ENCODE data around the gene ADAMTS6.
A peak's percentile ranks its signal among the peaks of the same experiment; 100 is the strongest.

ADAMTS6 gene

GRCh38 chr5:65481635-65482295 lies at the start of gene ADAMTS6:
ADAMTS6 (minus strand) TSS chr5:65481920; CDS start chr5:65473673, 8,247 bp downstream.
- Histone ChIP-seq H3K27me3 (ENCODE audit: insufficient read depth, low read depth, severe bottlenecking) (no peaks in the 10 kb centered on the region), H3K27ac (no peak within 1 kb of the TSS), H3K4me3 (ENCODE audit: low read depth, low read length) (peak within 1 kb of the TSS; percentile 49), H3K9me3 (ENCODE audit: severe bottlenecking) (no peaks in the 10 kb centered on the region), H3K36me3 (no peaks in the 10 kb centered on the region)
- peak; percentile 39 for DNase-seq
- TF ChIP-seq CTCF (IDR thresholded peaks at IDR 0.05; ENCODE audit: low read depth, low read length) = no peak

GRCh38 chr5:65530904-65531303 lies 49.2 kb upstream of the ADAMTS6 start:
- no peak for DNase-seq
- no peak overlapping the region for H3K27ac ChIP-seq
- H3K27me3 ChIP-seq (ENCODE audit: insufficient read depth, low read depth, severe bottlenecking) = no peaks in the 10 kb centered on the region
- no peak for TF ChIP-seq CTCF (IDR thresholded peaks at IDR 0.05; ENCODE audit: low read depth, low read length)
- no peaks in the 10 kb centered on the region for H3K9me3 ChIP-seq (ENCODE audit: severe bottlenecking)
- no peak overlapping the region for H3K4me3 ChIP-seq (ENCODE audit: low read depth, low read length)
- peaks cover 18% of the 10 kb centered on the region for H3K36me3 ChIP-seq

- Histone ChIP-seq H3K27ac (no peak overlapping the region), H3K27me3 (ENCODE audit: insufficient read depth, low read depth, severe bottlenecking) (no peaks in the 10 kb centered on the region), H3K4me3 (ENCODE audit: low read depth, low read length) (no peak overlapping the region), H3K9me3 (ENCODE audit: severe bottlenecking) (no peaks in the 10 kb centered on the region), H3K36me3 (peaks cover 16% of the 10 kb centered on the region)
- no peak for TF ChIP-seq CTCF (IDR thresholded peaks at IDR 0.05; ENCODE audit: low read depth, low read length)
- no peak for DNase-seq
Observed at GRCh38 chr5:65525726-65526125, 44.0 kb upstream of the ADAMTS6 start.

GRCh38 chr5:65512170-65512937 lies 30.6 kb upstream of the ADAMTS6 start:
- no peak for TF ChIP-seq CTCF (IDR thresholded peaks at IDR 0.05; ENCODE audit: low read depth, low read length)
- Histone ChIP-seq H3K4me3 (ENCODE audit: low read depth, low read length) (no peak overlapping the region), H3K27me3 (ENCODE audit: insufficient read depth, low read depth, severe bottlenecking) (no peaks in the 10 kb centered on the region), H3K9me3 (ENCODE audit: severe bottlenecking) (no peaks in the 10 kb centered on the region), H3K36me3 (no peaks in the 10 kb centered on the region), H3K27ac (no peak overlapping the region)
- no peak for DNase-seq

- Histone ChIP-seq H3K4me3 (ENCODE audit: low read depth, low read length) (no peak overlapping the region), H3K27me3 (ENCODE audit: insufficient read depth, low read depth, severe bottlenecking) (no peaks in the 10 kb centered on the region), H3K27ac (no peak overlapping the region), H3K9me3 (ENCODE audit: severe bottlenecking) (no peaks in the 10 kb centered on the region), H3K36me3 (no peaks in the 10 kb centered on the region)
- DNase-seq = no peak
- no peak for TF ChIP-seq CTCF (IDR thresholded peaks at IDR 0.05; ENCODE audit: low read depth, low read length)
Observed at GRCh38 chr5:65508978-65509377, 27.3 kb upstream of the ADAMTS6 start.
